Hepatocyte (in vitro differentiated cells): Measurements from ENCODE around the gene ITPR3. TPM values are rescaled to one million over a fixed set of nuclear protein-coding genes. Genes with fewer than 3 reads are reported as not detected.
A peak's percentile ranks its signal among the peaks of the same experiment; 100 is the strongest.

Experiments used
- DNase-seq: peaks from one replicate; pipeline ENCODE4 v3.0.0-alpha.2; 2016; ENCODE audit warnings: low spot score
- H2AFZ ChIP-seq: fragments of 200-600 bp; sonication (generic); 2 replicates; pipeline ENCODE4 v1.6.0; 2016; ENCODE audit warnings: antibody characterized with exemption, mild to moderate bottlenecking
- H3K27ac ChIP-seq: fragments of 200-600 bp; sonication (generic); 2 replicates; pipeline ENCODE4 v1.5.1; 2016; ENCODE audit warnings: mild to moderate bottlenecking
- H3K27me3 ChIP-seq: fragments of 200-600 bp; sonication (generic); 2 replicates; pipeline ENCODE4 v1.6.1; 2016
- H3K36me3 ChIP-seq: fragments of 200-600 bp; sonication (generic); replicated peaks from 2 replicates; pipeline ENCODE4 v1.5.1; 2016; ENCODE audit warnings: low read depth; ENCODE audit not compliant: insufficient read depth
- H3K4me1 ChIP-seq: fragments of 200-600 bp; sonication (generic); 2 replicates; pipeline ENCODE4 v1.5.1; 2016; ENCODE audit warnings: mild to moderate bottlenecking, moderate library complexity; ENCODE audit not compliant: insufficient read depth
- H3K4me2 ChIP-seq: fragments of 200-600 bp; sonication (generic); 2 replicates; pipeline ENCODE4 v1.6.0; 2016
- H3K4me3 ChIP-seq: fragments of 200-600 bp; sonication (generic); 2 replicates; pipeline ENCODE4 v1.5.1; 2016; ENCODE audit warnings: mild to moderate bottlenecking
- H3K79me2 ChIP-seq: fragments of 200-600 bp; sonication (generic); 2 replicates; pipeline ENCODE4 v1.6.0; 2017; ENCODE audit warnings: mild to moderate bottlenecking
- H3K9me2 ChIP-seq: fragments of 200-600 bp; sonication (generic); replicated peaks from 2 replicates; pipeline ENCODE4 v1.6.0; 2017; ENCODE audit warnings: mild to moderate bottlenecking; ENCODE audit not compliant: insufficient read depth
- H3K9me3 ChIP-seq: fragments of 200-600 bp; sonication (generic); 2 replicates; pipeline ENCODE4 v1.5.1; 2016; ENCODE audit warnings: low read depth, mild to moderate bottlenecking
- H4K20me1 ChIP-seq: fragments of 200-600 bp; sonication (generic); 2 replicates; pipeline ENCODE4 v1.6.0; 2016; ENCODE audit warnings: mild to moderate bottlenecking; ENCODE audit not compliant: insufficient read depth, poor library complexity, severe bottlenecking
- CTCF ChIP-seq: fragments of 200-600 bp; sonication (generic); IDR thresholded peaks from 2 replicates; pipeline ENCODE4 v1.5.1; 2016; ENCODE audit warnings: antibody characterized with exemption, mild to moderate bottlenecking; ENCODE audit not compliant: poor library complexity
- EZH2 ChIP-seq: fragments of 200-600 bp; sonication (generic); IDR thresholded peaks from 2 replicates; pipeline ENCODE4 v1.6.1; 2016; ENCODE audit warnings: antibody characterized with exemption, mild to moderate bottlenecking, borderline replicate concordance
- EZH2phosphoT487 ChIP-seq: fragments of 200-600 bp; sonication (generic); IDR thresholded peaks from one replicate; pipeline ENCODE4 v1.6.1; 2018; ENCODE audit warnings: antibody characterized with exemption, mild to moderate bottlenecking, low read depth, moderate library complexity; ENCODE audit not compliant: unreplicated experiment, severe bottlenecking
- WGBS: methylation state at CpG from one replicate; pipeline ENCODE4 v1.1.6; 2016; ENCODE audit warnings: low lambda C conversion rate; ENCODE audit errors: missing lambda C conversion rate; 5-methylcytosine and 5-hydroxymethylcytosine counted together
- polyA plus RNA-seq: library from polyadenylated mRNA; unstranded; fragments of >200 nt; fragmentation: Nextera tagmentation; extraction: Ambion mirVana; gene quantifications from 2 replicates; pipeline ENCODE4 v1.2.1, GENCODE V29; 2016
- total RNA-seq: library from RNA; depleted of rRNA; stranded (reverse); fragments of >200 nt; gene quantifications from 2 replicates; pipeline ENCODE4 v1.2.3, GENCODE V29; 2014

Gene ITPR3
- total and polyA plus RNA-seq, 2 experiments from 2014 or later: 16.5 to 39.6 TPM

GRCh38 chr6:33620158-33620855 lies 815 bp upstream of the ITPR3 start:
- TF ChIP-seq CTCF: no peak
- Histone ChIP-seq H3K4me3 (peak overlapping the region; percentile 32), H3K36me3 (no peaks in the 10 kb centered on the region), H3K4me2 (peak overlapping the region; percentile 95), H3K27ac (peak overlapping the region; percentile 65), H3K79me2 (peaks cover 15% of the 10 kb centered on the region), H3K9me3 (no peaks in the 10 kb centered on the region), H3K4me1 (no peaks in the 10 kb centered on the region), H4K20me1 (no peaks in the 10 kb centered on the region), H3K9me2 (no peaks in the 10 kb centered on the region), H3K27me3 (no peaks in the 10 kb centered on the region), H2AFZ (peak overlapping the region; percentile 50)
- peak; percentile 55 for DNase-seq
- WGBS: 2% methylated on average over 28 of the region's 29 CpGs

GRCh38 chr6:33621711-33622388 lies 728 bp downstream of the ITPR3 start:
- no peaks in the 10 kb centered on the region for H3K4me1 ChIP-seq
- H3K4me2 ChIP-seq: peak overlapping the region; percentile 95
- no peaks in the 10 kb centered on the region for H3K27me3 ChIP-seq
- 13% methylated on average over 27 of the region's 39 CpGs for WGBS
- H3K4me3 ChIP-seq: peak overlapping the region; percentile 66
- no peak for TF ChIP-seq CTCF
- TF ChIP-seq EZH2: no peak
- no peak for TF ChIP-seq EZH2phosphoT487
- DNase-seq: peak; percentile 60
- H3K36me3 ChIP-seq: no peaks in the 10 kb centered on the region
- peak overlapping the region; percentile 95 for H3K27ac ChIP-seq
- H4K20me1 ChIP-seq: no peaks in the 10 kb centered on the region
- peaks cover 29% of the 10 kb centered on the region for H3K79me2 ChIP-seq
- peak overlapping the region; percentile 32 for H2AFZ ChIP-seq
- no peaks in the 10 kb centered on the region for H3K9me3 ChIP-seq
- H3K9me2 ChIP-seq: no peaks in the 10 kb centered on the region

- 62% methylated on average over 12 of the region's 12 CpGs for whole genome bisulfite sequencing
Observed at GRCh38 chr6:33622456-33623431, 1.6 kb downstream of the ITPR3 start.

More at GRCh38 chr6:33622456-33623431, 1.6 kb downstream of the ITPR3 start:
- Histone ChIP-seq H4K20me1 (no peaks in the 10 kb centered on the region), H3K9me3 (no peaks in the 10 kb centered on the region), H3K27ac (peak overlapping the region; percentile 95), H3K4me3 (peak overlapping the region; percentile 32), H2AFZ (no peak overlapping the region), H3K27me3 (no peaks in the 10 kb centered on the region), H3K9me2 (no peaks in the 10 kb centered on the region), H3K4me1 (no peaks in the 10 kb centered on the region), H3K79me2 (peaks cover 37% of the 10 kb centered on the region), H3K36me3 (no peaks in the 10 kb centered on the region), H3K4me2 (peak overlapping the region; percentile 95)
- no peak for TF ChIP-seq EZH2
- TF ChIP-seq EZH2phosphoT487: no peak
- no peak for TF ChIP-seq CTCF
- DNase-seq: peak; percentile 58
